Measurements from ENCODE around the gene TMEM170A. TPM values are rescaled to one million over a fixed set of nuclear protein-coding genes. Genes with fewer than 3 reads are reported as not detected.

Gene TMEM170A
- total and polyA plus RNA-seq, 2 of the 13 experiments (the other 11 are each of a cell fraction or from before 2014, with no cell fraction given): 35.7 to 39.7 TPM

DNA sequence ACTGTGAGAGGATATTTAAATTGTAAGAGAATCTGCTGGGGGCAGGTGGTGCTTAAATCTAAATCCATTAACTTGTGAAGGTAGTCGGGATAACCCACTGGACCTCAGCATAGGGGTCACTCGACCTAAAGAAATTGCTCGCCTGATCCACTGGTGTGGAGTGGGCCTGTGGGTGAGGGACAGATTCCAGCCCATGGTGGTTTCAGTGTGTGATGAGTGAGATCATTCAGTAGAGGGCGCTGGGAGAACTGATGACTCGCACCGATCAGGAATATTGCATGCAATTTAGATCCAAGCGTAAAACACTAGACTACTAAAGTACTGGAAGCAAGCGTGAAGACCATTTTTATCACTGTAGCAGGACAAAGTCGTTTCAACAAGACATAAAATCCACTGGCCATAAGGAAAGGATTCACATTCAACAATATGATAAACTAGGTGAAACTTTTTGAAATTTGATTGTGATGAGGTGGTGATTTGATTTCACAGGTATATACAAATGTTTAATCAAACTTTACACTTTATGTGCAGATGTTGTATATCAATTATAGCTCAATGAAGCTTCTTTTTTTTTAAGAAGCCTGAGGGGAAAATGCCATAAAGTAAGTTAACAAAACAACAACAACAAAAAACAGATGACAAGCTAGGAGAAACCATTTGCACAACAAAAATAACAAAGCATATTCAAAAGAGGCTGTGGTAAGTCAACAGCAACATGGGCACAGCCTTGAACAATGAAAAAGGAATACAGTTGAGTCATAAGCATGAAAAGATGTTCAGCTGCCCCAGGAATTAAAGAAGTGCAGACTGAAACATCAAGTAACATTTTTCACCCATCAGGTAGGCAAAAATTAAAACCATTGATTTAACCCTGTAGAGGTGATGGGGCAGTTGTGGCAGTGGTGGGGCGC, 7.5 kb upstream of the TMEM170A start:
- WGBS (ENCODE audit: low lambda C conversion rate): 2% methylated on average over 9 of the region's 10 CpGs
- intact Hi-C loops (cut with micrococcal nuclease; ENCODE audit: unreplicated experiment) (loop anchor here (1.0 to 2.0 kb wide), 5 partner anchors 45 to 292 kb away; no protein-coding TSS in a partner anchor), in situ Hi-C loops (cut with HindIII; ENCODE audit: extremely low pct_ligation_motif_present, low pct_unique_long_range_greater_than_20kb) (loop anchor here (5.0 kb wide), 2 partner anchors 45 to 290 kb away; no protein-coding TSS in a partner anchor)
- peak; percentile 61 for DNase-seq (ENCODE audit: low spot score)
- H3K27ac ChIP-seq (ENCODE audit: extremely low read length, insufficient read depth, low read length): no peak overlapping the region
- FAIRE-seq: peak; percentile 95
- CTCF ChIA-PET (ENCODE audit: low intra/inter-chr PET ratio, low total read pairs): interaction anchor here (0.8 to 2.3 kb wide), 6 partner anchors 19 to 292 kb away, joined by 3 to 19 read pairs (median 4); no protein-coding TSS in a partner anchor
- peaks cover 6% of the 10 kb centered on the region for H3K4me1 ChIP-seq (ENCODE audit: insufficient read depth, low read length)
- no peaks in the 10 kb centered on the region for H3K36me3 ChIP-seq (replicated peaks in 1 of 2; ENCODE audit: control insufficient read depth in 1 of 2, insufficient read depth in 2 of 2, low read length in 2 of 2)
- no peaks in the 10 kb centered on the region for H4K20me1 ChIP-seq (ENCODE audit: insufficient read depth, low read length)
- no peaks in the 10 kb centered on the region for H3K9me3 ChIP-seq (ENCODE audit: low read length)
- no peak overlapping the region for H2AFZ ChIP-seq (ENCODE audit: low read length)
- no TSS peak for BruUV-seq (replicated peaks)
- POLR2A ChIA-PET: no interaction called here
- H3K4me3 ChIP-seq (replicated peaks in 1 of 3; ENCODE audit: insufficient read depth in 1 of 3, low read depth in 2 of 3, low read length in 3 of 3): no peak overlapping the region
- H3K27me3 ChIP-seq (ENCODE audit: control insufficient read depth in 1 of 2, insufficient read depth in 2 of 2, low read length in 2 of 2): no peaks in the 10 kb centered on the region; a peak in 1 of 5 replicates
- no peak overlapping the region for H3K4me2 ChIP-seq (ENCODE audit: low read depth, low read length)
- H3K9ac ChIP-seq (ENCODE audit: insufficient read depth, low read depth, low read length): no peak overlapping the region
- ATAC-seq: peak; percentile 94
- no peaks in the 10 kb centered on the region for H3K79me2 ChIP-seq (ENCODE audit: insufficient read depth, low read length)
- TF ChIP-seq, protein P1, sequence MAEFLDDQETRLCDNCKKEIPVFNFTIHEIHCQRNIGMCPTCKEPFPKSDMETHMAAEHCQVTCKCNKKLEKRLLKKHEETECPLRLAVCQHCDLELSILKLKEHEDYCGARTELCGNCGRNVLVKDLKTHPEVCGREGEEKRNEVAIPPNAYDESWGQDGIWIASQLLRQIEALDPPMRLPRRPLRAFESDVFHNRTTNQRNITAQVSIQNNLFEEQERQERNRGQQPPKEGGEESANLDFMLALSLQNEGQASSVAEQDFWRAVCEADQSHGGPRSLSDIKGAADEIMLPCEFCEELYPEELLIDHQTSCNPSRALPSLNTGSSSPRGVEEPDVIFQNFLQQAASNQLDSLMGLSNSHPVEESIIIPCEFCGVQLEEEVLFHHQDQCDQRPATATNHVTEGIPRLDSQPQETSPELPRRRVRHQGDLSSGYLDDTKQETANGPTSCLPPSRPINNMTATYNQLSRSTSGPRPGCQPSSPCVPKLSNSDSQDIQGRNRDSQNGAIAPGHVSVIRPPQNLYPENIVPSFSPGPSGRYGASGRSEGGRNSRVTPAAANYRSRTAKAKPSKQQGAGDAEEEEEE (CRISPR knock-in tag; IDR thresholded peaks at IDR 0.05; ENCODE audit: borderline replicate concordance): no peak
- TF ChIP-seq CEBPG (CRISPR knock-in tag; IDR thresholded peaks at IDR 0.05): peak; percentile 41; the same call in 1 of the 2 replicates
- TF ChIP-seq, protein P2, sequence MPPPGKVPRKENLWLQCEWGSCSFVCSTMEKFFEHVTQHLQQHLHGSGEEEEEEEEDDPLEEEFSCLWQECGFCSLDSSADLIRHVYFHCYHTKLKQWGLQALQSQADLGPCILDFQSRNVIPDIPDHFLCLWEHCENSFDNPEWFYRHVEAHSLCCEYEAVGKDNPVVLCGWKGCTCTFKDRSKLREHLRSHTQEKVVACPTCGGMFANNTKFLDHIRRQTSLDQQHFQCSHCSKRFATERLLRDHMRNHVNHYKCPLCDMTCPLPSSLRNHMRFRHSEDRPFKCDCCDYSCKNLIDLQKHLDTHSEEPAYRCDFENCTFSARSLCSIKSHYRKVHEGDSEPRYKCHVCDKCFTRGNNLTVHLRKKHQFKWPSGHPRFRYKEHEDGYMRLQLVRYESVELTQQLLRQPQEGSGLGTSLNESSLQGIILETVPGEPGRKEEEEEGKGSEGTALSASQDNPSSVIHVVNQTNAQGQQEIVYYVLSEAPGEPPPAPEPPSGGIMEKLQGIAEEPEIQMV (CRISPR knock-in tag; IDR thresholded peaks at IDR 0.05; ENCODE audit: low read depth): 0 out of 2 replicates have a peak, but pooled peaks have one; percentile 57
- TF ChIP-seq ZFP62 (CRISPR knock-in tag; IDR thresholded peaks at IDR 0.05): no peak
- TF ChIP-seq, protein P3, sequence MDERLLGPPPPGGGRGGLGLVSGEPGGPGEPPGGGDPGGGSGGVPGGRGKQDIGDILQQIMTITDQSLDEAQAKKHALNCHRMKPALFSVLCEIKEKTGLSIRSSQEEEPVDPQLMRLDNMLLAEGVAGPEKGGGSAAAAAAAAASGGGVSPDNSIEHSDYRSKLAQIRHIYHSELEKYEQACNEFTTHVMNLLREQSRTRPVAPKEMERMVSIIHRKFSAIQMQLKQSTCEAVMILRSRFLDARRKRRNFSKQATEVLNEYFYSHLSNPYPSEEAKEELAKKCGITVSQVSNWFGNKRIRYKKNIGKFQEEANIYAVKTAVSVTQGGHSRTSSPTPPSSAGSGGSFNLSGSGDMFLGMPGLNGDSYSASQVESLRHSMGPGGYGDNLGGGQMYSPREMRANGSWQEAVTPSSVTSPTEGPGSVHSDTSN (CRISPR knock-in tag; IDR thresholded peaks at IDR 0.05): no peak
- no peak for TF ChIP-seq ZNF160 (CRISPR knock-in tag; IDR thresholded peaks at IDR 0.05)
- no peak for TF ChIP-seq MAZ (IDR thresholded peaks at IDR 0.05; ENCODE audit: borderline replicate concordance, low read depth, low read length)
- TF ChIP-seq MAZ (CRISPR knock-in tag; IDR thresholded peaks at IDR 0.05; ENCODE audit: low read depth): no peak
- TF ChIP-seq ZNF674 (CRISPR knock-in tag; IDR thresholded peaks at IDR 0.05; ENCODE audit: low read depth): no peak
- TF ChIP-seq, protein P4, sequence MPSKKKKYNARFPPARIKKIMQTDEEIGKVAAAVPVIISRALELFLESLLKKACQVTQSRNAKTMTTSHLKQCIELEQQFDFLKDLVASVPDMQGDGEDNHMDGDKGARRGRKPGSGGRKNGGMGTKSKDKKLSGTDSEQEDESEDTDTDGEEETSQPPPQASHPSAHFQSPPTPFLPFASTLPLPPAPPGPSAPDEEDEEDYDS (CRISPR knock-in tag; IDR thresholded peaks at IDR 0.05): no peak; the same call in 1 of the 2 replicates
- no peak for TF ChIP-seq DMAP1 (CRISPR knock-in tag; IDR thresholded peaks at IDR 0.05)
- TF ChIP-seq PITX1 (CRISPR knock-in tag; IDR thresholded peaks at IDR 0.05): no peak
- no peak for TF ChIP-seq NR3C1 (CRISPR knock-in tag; IDR thresholded peaks at IDR 0.05)
- TF ChIP-seq NR2F6 (IDR thresholded peaks at IDR 0.05): no peak
- TF ChIP-seq NR2F6 (CRISPR knock-in tag; IDR thresholded peaks at IDR 0.05): peak; percentile 33; the same call in 1 of the 2 replicates
- TF ChIP-seq EP300 (IDR thresholded peaks at IDR 0.05; ENCODE audit: low read depth in 2 of 2, low read length in 2 of 2): no peak
- TF ChIP-seq EP300 (CRISPR knock-in tag; IDR thresholded peaks at IDR 0.05; ENCODE audit: borderline replicate concordance): no peak
- TF ChIP-seq KAT8 (CRISPR knock-in tag; IDR thresholded peaks at IDR 0.05): no peak
- no peak for TF ChIP-seq NCOA1 (CRISPR knock-in tag; IDR thresholded peaks at IDR 0.05)
- peak; percentile 50; the same call in 1 of the 2 replicates for TF ChIP-seq BCL6 (CRISPR knock-in tag; IDR thresholded peaks at IDR 0.05)
- no peak for TF ChIP-seq RBAK (CRISPR knock-in tag; IDR thresholded peaks at IDR 0.05)
